ENCODE measurements around the gene ERBB4.

DNA sequence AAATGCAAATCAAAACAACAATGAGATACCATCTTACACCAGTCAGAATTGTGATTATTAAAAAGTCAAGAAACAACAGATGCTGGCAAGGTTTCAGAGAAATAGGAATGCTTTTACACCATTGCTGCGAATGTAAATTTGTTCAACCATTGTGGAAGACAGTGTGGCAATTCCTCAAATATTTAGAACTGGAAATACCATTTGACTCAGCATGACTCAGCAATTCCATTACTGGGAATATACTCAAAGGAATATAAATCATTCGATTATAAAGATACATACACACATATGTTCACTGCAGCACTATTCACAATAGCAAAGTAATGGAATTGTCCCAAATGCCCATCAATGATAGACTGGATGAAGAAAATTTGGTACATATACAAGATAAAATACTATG lies 516.7 kb downstream of the ERBB4 start:
- TF ChIP-seq, protein P1, sequence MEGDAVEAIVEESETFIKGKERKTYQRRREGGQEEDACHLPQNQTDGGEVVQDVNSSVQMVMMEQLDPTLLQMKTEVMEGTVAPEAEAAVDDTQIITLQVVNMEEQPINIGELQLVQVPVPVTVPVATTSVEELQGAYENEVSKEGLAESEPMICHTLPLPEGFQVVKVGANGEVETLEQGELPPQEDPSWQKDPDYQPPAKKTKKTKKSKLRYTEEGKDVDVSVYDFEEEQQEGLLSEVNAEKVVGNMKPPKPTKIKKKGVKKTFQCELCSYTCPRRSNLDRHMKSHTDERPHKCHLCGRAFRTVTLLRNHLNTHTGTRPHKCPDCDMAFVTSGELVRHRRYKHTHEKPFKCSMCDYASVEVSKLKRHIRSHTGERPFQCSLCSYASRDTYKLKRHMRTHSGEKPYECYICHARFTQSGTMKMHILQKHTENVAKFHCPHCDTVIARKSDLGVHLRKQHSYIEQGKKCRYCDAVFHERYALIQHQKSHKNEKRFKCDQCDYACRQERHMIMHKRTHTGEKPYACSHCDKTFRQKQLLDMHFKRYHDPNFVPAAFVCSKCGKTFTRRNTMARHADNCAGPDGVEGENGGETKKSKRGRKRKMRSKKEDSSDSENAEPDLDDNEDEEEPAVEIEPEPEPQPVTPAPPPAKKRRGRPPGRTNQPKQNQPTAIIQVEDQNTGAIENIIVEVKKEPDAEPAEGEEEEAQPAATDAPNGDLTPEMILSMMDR (IDR thresholded peaks at IDR 0.05), result no peak
- TF ChIP-seq POLR2A (IDR thresholded peaks at IDR 0.05), result no peak

Measured in lower leg skin (tissue), 3 donors.